Smooth muscle cell of the brain vasculature (primary cell): ENCODE results near the gene VWA8.
"Not testable (repeated sequence)": the region's sequence is repeated elsewhere in the genome, so short reads cannot be mapped to it uniquely, and the experiment has no call there.

Experiments used
- DNase-seq: peaks from one replicate; pipeline ENCODE4 v3.0.0-alpha.2; 2012; ENCODE audit warnings: low read depth, low spot score

Gene VWA8

GRCh38 chr13:41922894-41923293, 38.0 kb downstream of the VWA8 start:
- not testable (repeated sequence) for DNase-seq

- DNase-seq: no peak
These were observed 41.0 kb downstream of the VWA8 start for GRCh38 chr13:41919741-41920487.

DNA sequence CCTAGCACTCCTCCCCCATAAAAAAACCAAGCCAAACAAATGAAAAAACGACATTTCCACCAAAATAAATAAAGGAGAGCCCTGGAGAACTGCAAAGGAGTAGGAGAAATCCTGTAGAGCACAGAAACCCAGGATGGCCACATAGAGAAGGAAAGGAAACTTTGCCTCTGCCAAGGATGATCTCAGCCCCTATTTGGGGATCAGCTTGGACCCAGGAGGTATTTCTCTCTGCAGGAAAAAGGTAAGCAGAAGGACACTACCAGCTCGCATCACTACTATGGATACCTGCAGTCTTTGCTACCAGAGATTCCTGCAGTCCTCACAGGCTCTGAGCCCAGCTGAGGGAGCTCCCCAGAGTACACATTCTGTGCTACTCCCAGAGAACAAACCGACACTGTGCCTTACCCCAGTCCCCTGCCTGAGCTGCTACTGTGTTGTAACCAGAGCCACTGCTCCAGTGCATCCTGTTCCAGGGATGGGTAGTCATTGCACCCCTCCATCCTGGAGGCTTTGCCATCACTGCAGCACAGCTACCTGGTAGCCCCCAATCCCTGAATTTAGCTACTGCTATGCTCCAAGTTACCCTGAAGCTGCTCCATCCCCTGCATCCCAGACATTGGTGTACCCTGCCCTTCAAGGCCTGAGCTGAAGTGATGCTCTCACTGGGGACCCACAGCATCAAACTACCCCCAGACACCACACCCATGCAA, 41.7 kb downstream of the VWA8 start:
- no peak for DNase-seq

GRCh38 chr13:41917641-41918040, 43.3 kb downstream of the VWA8 start:
- no peak for DNase-seq

DNA sequence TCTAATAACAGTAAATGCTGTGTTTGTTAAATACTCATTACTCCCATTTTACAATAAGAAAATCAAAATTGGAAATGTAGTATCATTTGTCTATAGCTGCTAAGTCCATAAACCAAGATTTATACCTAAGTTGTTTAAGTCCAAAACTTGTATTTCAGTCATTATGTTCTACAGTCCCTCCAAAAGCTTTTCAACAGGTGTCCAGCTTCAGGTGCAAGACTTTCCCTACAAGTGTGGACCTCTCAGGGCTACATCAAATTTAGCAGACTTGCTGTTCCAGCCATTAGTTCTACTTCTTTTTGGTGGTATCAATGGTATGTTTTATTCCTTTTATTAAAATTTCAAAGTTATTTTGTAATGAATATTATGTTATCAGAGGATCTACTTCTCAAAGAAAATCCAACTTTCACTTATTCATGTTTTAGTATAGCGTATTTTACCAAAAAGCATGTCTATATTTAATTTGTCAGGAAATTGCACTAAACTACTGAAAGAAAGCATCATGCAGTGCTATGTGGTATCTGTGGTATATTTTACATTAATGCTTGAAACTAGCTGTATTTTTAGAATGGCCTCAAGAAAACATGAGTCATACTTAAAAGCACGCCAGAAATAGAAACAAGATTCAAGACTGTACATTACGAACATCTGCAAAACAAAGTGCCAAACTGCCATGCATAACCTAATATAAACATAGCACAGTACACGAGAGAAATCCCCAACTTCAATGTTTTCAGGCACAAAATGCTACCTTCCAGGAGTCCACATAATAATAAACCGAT, 44.5 kb downstream of the VWA8 start:
- DNase-seq: peak; percentile 47

- DNase-seq: no peak
These were observed 45.8 kb downstream of the VWA8 start for GRCh38 chr13:41915081-41915480.

DNA sequence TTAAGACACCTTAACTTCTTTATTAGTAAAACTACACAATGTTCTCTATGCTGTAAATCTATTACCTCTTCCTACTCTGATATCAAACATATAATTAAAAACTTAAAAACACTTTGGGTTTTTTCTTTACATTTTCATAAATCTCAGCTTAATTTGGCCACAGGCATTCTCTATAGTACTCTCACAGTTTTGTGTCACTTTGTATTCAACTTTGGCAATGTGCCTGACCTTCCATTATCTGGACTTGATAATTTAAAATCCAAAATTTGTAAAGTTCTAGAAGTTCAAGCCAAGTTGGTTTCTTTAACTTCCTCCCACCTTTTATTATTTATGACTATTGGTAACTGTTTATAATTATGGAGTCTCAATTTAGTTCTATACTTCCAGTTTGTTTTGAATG, 46.4 kb downstream of the VWA8 start:
- no peak for DNase-seq

DNA sequence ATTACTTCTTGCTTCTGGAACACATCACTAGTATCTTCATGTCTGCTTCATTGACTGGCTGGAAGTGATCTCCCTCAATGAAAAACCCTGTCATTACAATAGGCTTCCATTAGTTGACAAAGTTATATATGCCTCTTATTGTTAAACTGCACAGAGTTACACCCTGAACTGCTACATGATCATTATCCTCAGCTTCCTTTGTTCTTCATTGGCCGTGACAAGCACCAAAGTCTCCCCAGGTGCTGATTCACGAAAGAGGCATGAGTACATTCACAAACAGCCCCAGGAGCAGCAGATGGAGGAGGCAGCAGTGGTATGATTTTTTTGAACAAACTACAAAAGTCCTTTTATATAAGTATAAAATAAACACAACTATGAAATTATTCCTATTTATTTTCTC, 51.4 kb downstream of the VWA8 start:
- no peak for DNase-seq

GRCh38 chr13:41905600-41906254, 55.2 kb downstream of the VWA8 start:
- DNase-seq: no peak

- no peak for DNase-seq
These were observed 60.0 kb downstream of the VWA8 start for GRCh38 chr13:41900918-41901317.

DNA sequence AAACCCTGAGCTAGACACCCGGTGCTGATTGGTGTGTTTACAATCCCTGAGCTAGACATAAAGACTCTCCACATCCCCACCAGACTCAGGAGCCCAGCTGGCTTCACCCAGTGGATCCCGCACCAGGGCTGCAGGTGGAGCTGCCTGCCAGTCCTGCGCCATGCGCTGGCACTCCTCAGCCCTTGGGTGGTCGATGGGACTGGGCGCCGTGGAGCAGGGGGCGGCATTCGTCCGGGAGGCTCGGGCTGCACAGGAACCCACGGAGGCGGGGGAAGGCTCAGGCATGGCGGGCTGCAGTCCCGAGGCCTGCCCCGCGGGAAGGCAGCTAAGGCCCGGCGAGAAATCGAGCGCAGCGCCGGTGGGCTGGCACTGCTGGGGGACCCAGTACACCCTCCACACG, 62.5 kb downstream of the VWA8 start:
- DNase-seq: not testable (repeated sequence)

- no peak for DNase-seq
These were observed 63.8 kb downstream of the VWA8 start for GRCh38 chr13:41897126-41897525.

- no peak for DNase-seq
These were observed 65.4 kb downstream of the VWA8 start for GRCh38 chr13:41895478-41895877.

GRCh38 chr13:41891119-41891518, 69.8 kb downstream of the VWA8 start:
- no peak for DNase-seq

- DNase-seq: no peak
These were observed 77.8 kb downstream of the VWA8 start for GRCh38 chr13:41883147-41883546.

DNA sequence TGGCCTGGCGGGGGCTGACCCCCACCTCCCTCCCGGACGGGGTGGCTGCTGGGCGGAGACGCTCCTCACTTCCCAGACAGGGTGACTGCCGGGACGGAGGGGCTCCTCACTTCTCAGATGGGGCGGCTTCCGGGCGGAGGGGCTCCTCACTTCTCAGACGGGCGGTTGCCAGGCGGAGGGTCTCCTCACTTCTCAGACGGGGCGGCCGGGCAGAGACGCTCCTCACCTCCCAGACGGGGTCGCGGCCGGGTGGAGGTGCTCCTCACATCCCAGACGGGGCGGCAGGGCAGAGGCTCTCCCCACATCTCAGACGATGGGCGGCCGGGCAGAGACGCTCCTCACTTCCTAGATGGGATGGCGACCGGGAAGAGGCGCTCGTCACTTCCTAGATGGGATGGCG, 79.0 kb downstream of the VWA8 start:
- not testable (repeated sequence) for DNase-seq

GRCh38 chr13:41880966-41881365, 79.9 kb downstream of the VWA8 start:
- no peak for DNase-seq

GRCh38 chr13:41864658-41865057, 96.3 kb downstream of the VWA8 start:
- DNase-seq: no peak

GRCh38 chr13:41862659-41863058, 98.2 kb downstream of the VWA8 start:
- not testable (repeated sequence) for DNase-seq

DNA sequence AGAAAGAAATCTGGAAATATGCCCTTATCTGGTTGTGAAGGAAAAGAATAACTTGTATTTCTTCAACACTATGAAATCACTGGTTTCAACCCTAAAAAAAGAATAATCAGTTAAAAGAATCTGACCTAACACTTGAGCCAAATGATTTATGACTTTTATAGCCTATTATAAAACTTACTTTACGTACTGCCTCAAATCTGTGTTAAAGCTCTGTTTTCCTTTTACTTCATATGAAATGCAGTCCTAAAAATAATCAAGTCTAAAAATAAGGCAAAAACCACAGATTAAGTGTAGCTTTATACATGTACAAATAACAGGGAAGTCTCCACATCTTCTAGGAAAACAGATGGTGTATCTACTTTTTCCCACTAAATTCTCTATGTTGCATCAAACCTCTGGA, 101.3 kb downstream of the VWA8 start:
- no peak for DNase-seq

DNA sequence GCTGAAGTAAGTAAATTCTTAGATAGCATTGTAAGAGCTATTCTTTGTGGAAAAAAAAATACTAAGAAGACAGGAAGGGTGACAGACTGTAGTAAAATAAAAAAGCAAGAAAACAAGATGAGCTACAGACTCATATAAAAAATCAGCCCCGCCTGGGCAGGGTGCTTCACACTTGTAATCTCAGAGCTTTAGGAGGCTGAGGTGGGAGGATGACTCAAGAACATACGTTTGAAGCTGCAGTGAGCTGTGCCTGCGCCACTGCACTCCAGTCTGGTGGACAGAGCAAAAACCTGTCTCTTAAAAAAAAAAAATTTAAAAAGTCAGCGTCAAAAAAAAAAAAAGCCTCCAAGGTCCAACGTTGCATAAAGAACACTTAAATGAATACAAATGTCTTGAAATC, 102.1 kb downstream of the VWA8 start:
- DNase-seq: no peak

DNA sequence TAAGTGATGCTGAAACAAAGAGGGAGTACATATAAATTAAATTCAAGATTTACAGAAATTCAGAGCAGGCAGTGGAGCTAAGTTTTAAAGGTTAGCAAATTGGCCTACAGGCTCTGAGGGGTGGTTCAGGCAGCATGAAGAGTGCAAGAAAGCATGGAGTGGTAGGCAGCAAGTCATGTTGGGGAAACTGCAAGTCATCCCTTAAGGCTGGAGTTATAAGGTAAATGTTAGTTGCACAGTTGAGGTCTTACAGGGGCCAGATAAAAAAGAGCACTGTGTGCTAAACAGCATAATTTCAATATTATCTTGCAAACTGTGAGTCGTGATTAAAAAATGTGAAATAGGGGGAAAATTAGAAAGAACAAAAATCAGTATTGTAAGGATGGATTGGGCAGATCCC, 106.2 kb downstream of the VWA8 start:
- no peak for DNase-seq
